HFF-Myc (cell line): ENCODE measurements around the gene HOXC12.

Experiments
- DNase-seq: peaks from one replicate; pipeline ENCODE4 v3.0.0-alpha.2; 2011; ENCODE audit warnings: low read depth; ENCODE audit errors: extremely low read depth
- H3K4me3 ChIP-seq: replicated peaks from 2 replicates; pipeline ENCODE4 v1.5.1; 2011; ENCODE audit warnings: low read depth, mild to moderate bottlenecking, control low read depth, low read length
- TF ChIP-seq, protein P1 (sequence below): IDR thresholded peaks from 2 replicates; pipeline ENCODE4 v1.5.1; 2012; ENCODE audit warnings: mild to moderate bottlenecking, low read depth, low read length, control low read depth; ENCODE audit errors: missing control alignments

The HOXC12 gene

DNA sequence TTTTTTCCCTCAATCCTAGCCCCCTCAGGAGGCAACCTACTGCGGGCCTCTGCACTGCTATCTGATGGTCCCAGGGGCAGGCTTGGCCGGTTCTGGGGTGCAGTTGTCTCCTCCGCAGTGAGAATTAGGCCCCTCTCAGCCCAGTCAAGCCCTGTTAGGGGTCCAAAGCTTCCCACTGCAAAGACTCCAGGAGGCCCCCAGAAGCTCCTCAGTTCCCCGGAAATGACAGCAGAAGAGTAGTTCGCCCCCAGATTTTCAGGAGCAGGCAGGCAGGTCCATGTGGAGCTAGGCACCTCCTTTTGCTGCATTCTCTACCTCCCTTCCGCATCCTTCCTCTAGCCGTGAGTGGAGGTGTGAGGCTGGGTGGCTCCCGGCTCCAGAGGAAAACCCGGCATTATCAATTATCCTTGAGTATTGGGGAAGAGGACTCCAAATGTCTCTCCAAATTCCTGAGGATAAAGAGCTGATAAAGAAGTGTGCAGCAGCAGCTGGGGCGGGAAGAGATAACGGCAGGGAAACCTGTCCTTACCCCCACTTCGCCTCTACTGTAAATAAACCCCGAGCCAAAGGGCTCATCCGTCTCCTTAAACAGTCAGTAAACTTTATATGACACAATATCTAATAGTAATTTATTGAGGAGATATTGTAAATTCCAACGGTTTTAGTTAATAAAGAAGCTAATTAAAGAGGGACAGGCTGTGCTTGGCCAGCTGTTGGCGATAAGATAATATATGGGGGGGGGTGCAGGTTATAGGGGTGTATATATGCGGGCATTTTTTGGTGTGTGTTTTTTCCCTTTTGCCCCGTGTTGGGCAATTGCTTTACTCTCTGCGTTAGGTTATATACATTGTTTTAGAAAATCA, 641 bp upstream of the HOXC12 start:
- no peak overlapping the region for H3K4me3 ChIP-seq
- TF ChIP-seq, protein P1, sequence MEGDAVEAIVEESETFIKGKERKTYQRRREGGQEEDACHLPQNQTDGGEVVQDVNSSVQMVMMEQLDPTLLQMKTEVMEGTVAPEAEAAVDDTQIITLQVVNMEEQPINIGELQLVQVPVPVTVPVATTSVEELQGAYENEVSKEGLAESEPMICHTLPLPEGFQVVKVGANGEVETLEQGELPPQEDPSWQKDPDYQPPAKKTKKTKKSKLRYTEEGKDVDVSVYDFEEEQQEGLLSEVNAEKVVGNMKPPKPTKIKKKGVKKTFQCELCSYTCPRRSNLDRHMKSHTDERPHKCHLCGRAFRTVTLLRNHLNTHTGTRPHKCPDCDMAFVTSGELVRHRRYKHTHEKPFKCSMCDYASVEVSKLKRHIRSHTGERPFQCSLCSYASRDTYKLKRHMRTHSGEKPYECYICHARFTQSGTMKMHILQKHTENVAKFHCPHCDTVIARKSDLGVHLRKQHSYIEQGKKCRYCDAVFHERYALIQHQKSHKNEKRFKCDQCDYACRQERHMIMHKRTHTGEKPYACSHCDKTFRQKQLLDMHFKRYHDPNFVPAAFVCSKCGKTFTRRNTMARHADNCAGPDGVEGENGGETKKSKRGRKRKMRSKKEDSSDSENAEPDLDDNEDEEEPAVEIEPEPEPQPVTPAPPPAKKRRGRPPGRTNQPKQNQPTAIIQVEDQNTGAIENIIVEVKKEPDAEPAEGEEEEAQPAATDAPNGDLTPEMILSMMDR = no peak

DNA sequence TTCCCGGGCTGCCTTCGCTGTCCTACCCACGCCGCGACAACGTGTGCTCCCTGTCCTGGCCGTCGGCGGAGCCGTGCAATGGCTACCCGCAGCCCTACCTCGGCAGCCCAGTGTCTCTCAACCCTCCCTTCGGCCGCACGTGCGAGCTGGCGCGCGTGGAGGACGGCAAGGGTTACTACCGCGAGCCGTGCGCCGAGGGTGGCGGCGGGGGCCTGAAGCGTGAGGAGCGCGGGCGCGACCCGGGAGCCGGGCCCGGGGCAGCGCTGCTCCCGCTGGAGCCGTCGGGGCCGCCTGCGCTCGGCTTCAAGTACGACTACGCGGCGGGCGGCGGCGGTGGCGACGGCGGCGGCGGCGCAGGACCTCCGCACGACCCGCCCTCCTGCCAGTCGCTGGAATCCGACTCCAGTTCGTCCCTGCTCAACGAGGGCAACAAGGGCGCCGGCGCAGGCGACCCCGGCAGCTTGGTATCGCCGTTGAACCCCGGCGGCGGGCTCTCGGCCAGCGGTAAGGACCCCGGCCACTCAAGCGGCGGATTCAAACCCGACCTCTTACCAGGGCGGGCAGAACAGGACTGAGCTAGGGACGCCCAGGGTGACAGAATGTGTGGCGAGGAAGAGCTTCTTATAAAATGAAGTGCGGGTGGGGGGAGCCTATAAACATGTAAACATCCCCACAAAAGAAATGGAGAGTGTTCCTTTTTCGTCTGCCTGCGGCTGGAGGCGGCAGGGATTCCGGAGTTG, 503 bp downstream of the HOXC12 start:
- TF ChIP-seq, protein P1 = no peak
- no peak overlapping the region for H3K4me3 ChIP-seq
- no peak for DNase-seq

More for the DNA sequence above, 641 bp upstream of the HOXC12 start:
- DNase-seq = no peak

DNA sequence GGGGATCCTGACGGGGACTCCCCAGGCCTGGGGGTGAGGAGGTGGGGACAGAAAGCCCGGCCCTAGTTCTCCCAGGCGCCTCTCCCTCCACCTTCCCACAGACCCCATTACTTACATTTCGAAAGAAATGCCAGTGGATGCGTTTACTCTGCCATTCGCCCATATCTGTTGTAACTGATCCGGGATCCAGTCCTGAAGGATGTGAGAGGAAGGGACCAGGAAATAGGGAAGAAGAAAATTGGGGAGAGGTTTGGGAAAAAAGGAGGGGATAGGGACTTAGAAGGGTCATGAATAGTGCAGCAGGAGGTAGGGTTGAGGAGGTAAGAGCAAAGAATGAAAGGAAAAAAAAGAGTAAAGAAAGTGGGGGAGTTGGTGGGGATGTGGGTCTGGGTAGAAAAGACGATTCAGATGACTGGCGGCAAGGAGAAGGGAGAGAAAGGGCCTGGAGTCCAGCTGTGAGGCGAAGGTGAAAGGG, 1.1 kb downstream of the HOXC12 start:
- TF ChIP-seq, protein P1 = no peak
- no peak overlapping the region for H3K4me3 ChIP-seq
- DNase-seq = no peak

DNA sequence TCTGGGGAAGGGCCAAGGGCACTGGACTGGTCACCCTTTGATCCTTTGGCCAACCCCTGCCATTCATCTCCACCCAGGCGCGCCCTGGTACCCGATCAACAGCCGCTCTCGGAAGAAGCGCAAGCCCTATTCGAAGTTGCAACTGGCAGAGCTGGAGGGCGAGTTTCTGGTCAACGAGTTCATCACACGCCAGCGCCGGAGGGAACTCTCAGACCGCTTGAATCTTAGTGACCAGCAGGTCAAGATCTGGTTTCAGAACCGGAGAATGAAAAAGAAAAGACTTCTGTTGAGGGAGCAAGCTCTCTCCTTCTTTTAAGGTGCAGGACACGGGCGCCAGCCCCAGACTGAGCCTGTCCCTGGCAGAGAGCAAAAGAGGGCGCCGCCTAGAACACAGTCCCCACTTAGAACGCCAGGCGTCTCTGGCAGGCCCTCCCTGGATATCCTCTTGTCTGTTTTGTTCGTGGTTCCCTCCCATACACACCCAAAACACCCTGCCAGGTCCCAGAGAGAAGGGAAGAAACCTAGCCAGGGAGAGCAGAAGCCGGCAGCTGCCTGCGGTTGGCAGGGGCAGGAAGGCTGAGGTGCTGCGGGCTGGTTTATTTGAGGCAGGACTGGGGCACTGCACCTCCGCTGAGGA, 1.7 kb downstream of the HOXC12 start:
- TF ChIP-seq, protein P1 = no peak

DNA sequence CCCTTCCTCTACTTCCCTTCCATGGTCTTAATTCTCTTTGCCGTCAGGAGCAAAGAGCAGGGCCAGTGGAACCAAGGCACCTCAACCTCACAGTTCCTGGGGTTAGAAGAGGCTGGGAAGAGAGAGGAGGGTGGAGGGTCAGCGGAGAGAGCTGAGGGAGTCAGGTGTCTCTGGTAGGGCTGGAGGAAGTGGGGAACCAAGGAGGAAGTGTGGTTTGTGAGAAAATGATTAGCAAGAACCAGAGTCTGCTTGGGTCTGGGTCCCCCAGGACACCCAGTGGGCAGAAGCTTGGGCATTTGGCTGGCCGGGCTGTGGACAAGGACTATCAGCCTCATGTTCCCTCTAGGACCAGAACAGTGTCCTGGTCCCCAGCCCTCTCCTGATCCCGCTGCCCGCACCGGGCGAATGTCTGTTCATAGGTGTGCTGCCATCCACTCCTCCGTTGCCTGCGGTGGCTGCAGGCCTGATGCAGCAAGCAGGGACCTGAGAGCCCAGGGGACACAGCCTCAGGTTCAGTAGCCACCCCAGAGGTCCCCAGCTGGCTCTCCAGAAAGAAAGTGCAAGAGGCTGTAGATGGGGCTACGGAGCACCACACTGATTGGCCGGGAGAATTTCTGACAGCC, 2.3 kb downstream of the HOXC12 start:
- no peak for DNase-seq
- TF ChIP-seq, protein P1 = no peak

More for the DNA sequence above, 1.7 kb downstream of the HOXC12 start:
- H3K4me3 ChIP-seq = no peak overlapping the region
- no peak for DNase-seq

DNA sequence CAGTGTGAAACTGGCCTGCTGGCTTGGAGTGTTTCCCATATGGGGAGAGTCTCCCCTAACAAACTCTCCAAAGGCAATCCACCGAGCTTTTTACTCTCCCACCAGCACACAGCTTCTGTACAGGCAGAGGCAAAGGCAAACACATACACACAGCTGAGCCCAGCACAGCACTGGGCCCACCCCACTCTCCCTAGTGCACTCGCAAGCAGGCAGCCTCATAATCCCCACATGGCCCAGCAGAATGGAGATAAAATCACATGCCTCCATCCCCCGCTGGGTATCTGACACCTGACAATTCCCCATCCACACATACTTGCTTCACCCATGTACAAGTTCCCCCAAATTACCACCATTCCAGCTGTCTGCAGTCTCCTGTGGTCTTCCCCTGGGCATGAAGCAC, 3.4 kb downstream of the HOXC12 start:
- TF ChIP-seq, protein P1 = no peak

More for the DNA sequence above, 2.3 kb downstream of the HOXC12 start:
- no peak overlapping the region for H3K4me3 ChIP-seq

More for the DNA sequence above, 3.4 kb downstream of the HOXC12 start:
- no peak for DNase-seq
- no peak overlapping the region for H3K4me3 ChIP-seq
